T-cell (primary cell): Measurements from ENCODE around the gene MAP3K1. TPM values are rescaled to one million over a fixed set of nuclear protein-coding genes. Genes with fewer than 3 reads are reported as not detected.

Source experiments
- ATAC-seq, 4 experiments: fragments of 200-7000 bp in 3 of 4; fragments of 150-1000 bp in 1 of 4; cut with Tn5 transposase; replicated peaks in 1 of 4; 1 replicate in 3 of 4; 2 replicates in 1 of 4; pipeline ENCODE4 v1.10.0; 2021; ENCODE audit warnings: moderate library complexity in 3 of 4, mild to moderate bottlenecking in 2 of 4, moderate number of reproducible peaks in 1 of 4
- CTCF ChIA-PET, 2 donors: fragments of 300-600 bp; sonication (Branson Sonifier 250); formaldehyde crosslinking; loops; one replicate each; lab custom pipeline; 2022; ENCODE audit warnings: antibody characterized with exemption in 2 of 2; lab: Charles Lee
- POLR2A ChIA-PET, 2 donors: fragments of 300-600 bp; sonication (Branson Sonifier 250); formaldehyde crosslinking; loops; one replicate each; lab custom pipeline; 2022; ENCODE audit warnings: antibody characterized with exemption in 2 of 2; lab: Charles Lee
- DNase-seq, 35 experiments: peaks; one replicate each; pipeline versions ENCODE4 v3.0.0 to v3.0.0-alpha.2; 2013 to 2023
- H3K27ac ChIP-seq: one replicate; pipeline ENCODE4 v1.5.1; 2013; ENCODE audit warnings: low read length
- H3K27me3 ChIP-seq, 2 experiments: replicated peaks in 1 of 2; 1 replicate in 1 of 2; 2 replicates in 1 of 2; pipeline versions ENCODE4 v1.6.1 to v1.7.0; 2013; ENCODE audit warnings: low read length in 1 of 2, mixed read lengths in 1 of 2; ENCODE audit not compliant: control insufficient read depth in 2 of 2, insufficient read depth in 2 of 2; ENCODE audit errors: extremely low read depth in 1 of 2
- H3K36me3 ChIP-seq, 2 donors: 1 replicate in 1 of 2; 2 replicates in 1 of 2; pipeline versions ENCODE4 v1.6.1 to v1.7.0; 2013; ENCODE audit warnings: low read length in 1 of 2; ENCODE audit not compliant: control insufficient read depth in 2 of 2, insufficient read depth in 1 of 2; ENCODE audit errors: extremely low read depth in 1 of 2
- H3K4me1 ChIP-seq, 2 experiments: 1 replicate in 1 of 2; 2 replicates in 1 of 2; pipeline versions ENCODE4 v1.6.1 to v1.7.0; 2013; ENCODE audit warnings: low read length in 2 of 2, mixed read lengths in 1 of 2; ENCODE audit not compliant: insufficient read depth in 2 of 2, control insufficient read depth in 1 of 2; ENCODE audit errors: extremely low read depth in 1 of 2
- H3K4me3 ChIP-seq, 2 donors: 1 replicate in 1 of 2; 2 replicates in 1 of 2; pipeline versions ENCODE4 v1.5.1 to v1.7.0; 2013; ENCODE audit warnings: mild to moderate bottlenecking in 2 of 2, low read length in 1 of 2, moderate library complexity in 1 of 2; ENCODE audit not compliant: control insufficient read depth in 1 of 2; ENCODE audit errors: extremely low read depth in 1 of 2
- H3K9me3 ChIP-seq: 2 replicates; pipeline ENCODE4 v1.7.0; 2013
- H3K27ac Mint-ChIP-seq, 2 donors: one replicate each; pipeline ENCODE4 v1.8.0; 2020 to 2021; ENCODE audit warnings: mild to moderate bottlenecking in 2 of 2, mixed read lengths in 2 of 2
- H3K27me3 Mint-ChIP-seq, 2 donors: one replicate each; pipeline ENCODE4 v1.8.0; 2021 to 2022; ENCODE audit warnings: mixed read lengths in 2 of 2
- H3K36me3 Mint-ChIP-seq: one replicate; pipeline ENCODE4 v1.8.0; 2021; ENCODE audit warnings: mixed read lengths
- H3K4me1 Mint-ChIP-seq, 3 donors: one replicate each; pipeline ENCODE4 v1.8.0; 2020 to 2022; ENCODE audit warnings: mixed read lengths in 3 of 3, mild to moderate bottlenecking in 1 of 3
- H3K4me3 Mint-ChIP-seq, 3 donors: one replicate each; pipeline ENCODE4 v1.8.0; 2020 to 2022; ENCODE audit warnings: mild to moderate bottlenecking in 3 of 3, mixed read lengths in 3 of 3, moderate library complexity in 3 of 3
- H3K9me3 Mint-ChIP-seq, 3 donors: one replicate each; pipeline ENCODE4 v1.8.0; 2020 to 2022; ENCODE audit warnings: mixed read lengths in 3 of 3
- WGBS: methylation state at CpG from one replicate; pipeline ENCODE4 v1.1.5; 2013; ENCODE audit warnings: missing lambda C conversion rate; ENCODE audit not compliant: insufficient coverage; 5-methylcytosine and 5-hydroxymethylcytosine counted together
- total RNA-seq, 35 experiments: library from RNA in 6 of 35; stranded (reverse) in 6 of 35; fragments of 120-200 nt in 1 of 35; gene quantifications; one replicate each; pipeline versions ENCODE4 v1.2.1 to v1.2.4 and lab custom pipeline; 2013 to 2026

MAP3K1 gene
- total RNA-seq, 5 donors from 2014 or later (not counting 1 experiment from before 2014, with no cell fraction given), result 53.1 to 96.0 (median 80.6) TPM

- Mint-ChIP-seq H3K27me3 (no peaks in the 10 kb centered on the region), H3K4me3 (peak within 1 kb of the TSS; percentile 90 to 99 (median 90)), H3K27ac (peak within 1 kb of the TSS; percentile 82 to 92), H3K9me3 (peaks cover 0 to 6% (median 0%) of the 10 kb centered on the region in 3 donors), H3K4me1 (peaks cover 20 to 21% (median 20%) of the 10 kb centered on the region in 3 donors), H3K36me3 (no peaks in the 10 kb centered on the region)
- ChIA-PET POLR2A (interaction anchor here (0.6 to 1.0 kb wide), 2 partner anchors 41 to 229 kb away, joined by 3 to 13 read pairs; no protein-coding TSS in a partner anchor), CTCF (interaction anchor here (0.6 to 1.7 kb wide), 5 partner anchors 10 to 1551 kb away, joined by 3 to 10 read pairs (median 4); no protein-coding TSS in a partner anchor)
- under 1% methylated on average over 70 of the region's 84 CpGs for WGBS
- peaks cover 6 to 8% of the 10 kb centered on the region in 2 experiments for H3K4me1 ChIP-seq
- peak within 1 kb of the TSS; percentile 53 for H3K27ac ChIP-seq
- H3K9me3 ChIP-seq, result no peaks in the 10 kb centered on the region
- H3K4me3 ChIP-seq, result peak within 1 kb of the TSS; percentile 66 to 86
- ATAC-seq, result peak; percentile 78 to 89 (median 83)
- no peaks in the 10 kb centered on the region for H3K27me3 ChIP-seq
- no peaks in the 10 kb centered on the region for H3K36me3 ChIP-seq
- peak; percentile 45 to 89 (median 71) for DNase-seq
Observed at GRCh38 chr5:56909294-56910209, 94.2 kb downstream of the MAP3K1 start, which contains the start of gene SETD9. SETD9 (plus strand) TSS chr5:56909596; CDS start chr5:56909646, 50 bp downstream.

- Histone ChIP-seq H3K36me3 (no peaks in the 10 kb centered on the region), H3K27ac (peak overlapping the region; percentile 53), H3K9me3 (no peaks in the 10 kb centered on the region), H3K4me3 (peak overlapping the region; percentile 66 to 81), H3K4me1 (peaks cover 6 to 8% of the 10 kb centered on the region in 2 experiments), H3K27me3 (no peaks in the 10 kb centered on the region)
- Mint-ChIP-seq H3K4me3 (peak overlapping the region; percentile 90 to 99 (median 90)), H3K27me3 (no peaks in the 10 kb centered on the region), H3K4me1 (peaks cover 20 to 21% (median 20%) of the 10 kb centered on the region in 3 donors), H3K27ac (peak overlapping the region; percentile 72 to 92), H3K9me3 (peaks cover 0 to 6% (median 0%) of the 10 kb centered on the region in 3 donors), H3K36me3 (no peaks in the 10 kb centered on the region)
- ATAC-seq (peak; percentile 14 to 41 (median 32)), DNase-seq (peak in 13 of 35 experiments; percentile 0 to 26 (median 6))
- POLR2A ChIA-PET, result interaction anchor here (0.6 to 1.0 kb wide), 3 partner anchors 11 to 228 kb away, joined by 3 to 13 read pairs (median 3); no protein-coding TSS in a partner anchor
- CTCF ChIA-PET, result interaction anchor here (0.5 to 1.7 kb wide), 7 partner anchors 11 to 1551 kb away, joined by 3 to 8 read pairs (median 4); no protein-coding TSS in a partner anchor
- under 1% methylated on average over 26 of the region's 29 CpGs for WGBS
Observed at GRCh38 chr5:56910210-56910965, 95.0 kb downstream of the MAP3K1 start.

- WGBS, result no CpG with 5 or more reads among the region's 3 CpGs
- H3K27ac Mint-ChIP-seq, result no peak overlapping the region
- H3K4me1 ChIP-seq, result peaks cover 6 to 8% of the 10 kb centered on the region in 2 experiments
- H3K36me3 Mint-ChIP-seq, result peaks cover 4% of the 10 kb centered on the region
- H3K9me3 Mint-ChIP-seq, result no peaks in the 10 kb centered on the region
- H3K36me3 ChIP-seq, result no peaks in the 10 kb centered on the region
- H3K9me3 ChIP-seq, result no peaks in the 10 kb centered on the region
- no peak for ATAC-seq
- ChIA-PET POLR2A (interaction anchor here in 1 of 2 donors (0.6 kb wide), 2 partner anchors 44 to 864 kb away, joined by 7 read pairs; no protein-coding TSS in a partner anchor), CTCF (interaction anchor here (0.6 kb wide), 2 partner anchors 214 to 304 kb away, joined by 3 to 5 read pairs; no protein-coding TSS in a partner anchor)
- no peak overlapping the region for H3K4me3 ChIP-seq
- H3K27ac ChIP-seq, result no peak overlapping the region
- peaks cover 14 to 20% (median 16%) of the 10 kb centered on the region in 3 donors for H3K4me1 Mint-ChIP-seq
- no peaks in the 10 kb centered on the region for H3K27me3 Mint-ChIP-seq
- no peaks in the 10 kb centered on the region for H3K27me3 ChIP-seq
- H3K4me3 Mint-ChIP-seq, result no peak overlapping the region
- no peak for DNase-seq
Observed at GRCh38 chr5:56913766-56914165, 98.4 kb downstream of the MAP3K1 start.

GRCh38 chr5:56914678-56915077, 99.3 kb downstream of the MAP3K1 start:
- ChIA-PET CTCF (interaction anchor here in 1 of 2 donors (0.9 kb wide), 1 partner anchor 12 kb away, joined by 4 read pairs; no protein-coding TSS in a partner anchor), POLR2A (interaction anchor here in 1 of 2 donors (0.7 kb wide), 1 partner anchor 850 kb away, joined by 3 read pairs; no protein-coding TSS in a partner anchor)
- Mint-ChIP-seq H3K4me1 (peaks cover 9 to 16% (median 11%) of the 10 kb centered on the region in 3 donors), H3K36me3 (peaks cover 4% of the 10 kb centered on the region), H3K27me3 (no peaks in the 10 kb centered on the region), H3K4me3 (no peak overlapping the region), H3K9me3 (no peaks in the 10 kb centered on the region), H3K27ac (no peak overlapping the region)
- Histone ChIP-seq H3K4me3 (no peak overlapping the region), H3K36me3 (no peaks in the 10 kb centered on the region), H3K4me1 (peaks cover 3 to 6% of the 10 kb centered on the region in 2 experiments), H3K9me3 (no peaks in the 10 kb centered on the region), H3K27ac (no peak overlapping the region), H3K27me3 (no peaks in the 10 kb centered on the region)
- no CpG with 5 or more reads among the region's 2 CpGs for WGBS
- ATAC-seq (no peak), DNase-seq (no peak)

GRCh38 chr5:56917534-56917933, 102.2 kb downstream of the MAP3K1 start:
- no peaks in the 10 kb centered on the region for H3K9me3 Mint-ChIP-seq
- no peaks in the 10 kb centered on the region for H3K27me3 ChIP-seq
- CTCF ChIA-PET, result interaction anchor here in 1 of 2 donors (0.6 kb wide), 1 partner anchor 211 kb away, joined by 8 read pairs; no protein-coding TSS in a partner anchor

More at GRCh38 chr5:56917534-56917933, 102.2 kb downstream of the MAP3K1 start:
- H3K27ac Mint-ChIP-seq, result no peak overlapping the region
- no peak for DNase-seq
- H3K9me3 ChIP-seq, result no peaks in the 10 kb centered on the region
- POLR2A ChIA-PET, result interaction anchor here in 1 of 2 donors (0.6 kb wide), 1 partner anchor 406 kb away, joined by 3 read pairs; no protein-coding TSS in a partner anchor
- H3K27ac ChIP-seq, result no peak overlapping the region
- H3K4me1 Mint-ChIP-seq, result peaks cover 2 to 14% (median 3%) of the 10 kb centered on the region in 3 donors
- no peak overlapping the region for H3K4me3 Mint-ChIP-seq
- ATAC-seq, result no peak
- no peaks in the 10 kb centered on the region for H3K4me1 ChIP-seq
- no CpG with 5 or more reads among the region's 2 CpGs for WGBS
- no peaks in the 10 kb centered on the region for H3K27me3 Mint-ChIP-seq
- peaks cover 13% of the 10 kb centered on the region for H3K36me3 Mint-ChIP-seq
- H3K36me3 ChIP-seq, result peaks cover 0 to 11% of the 10 kb centered on the region in 2 donors
- H3K4me3 ChIP-seq, result no peak overlapping the region
